Activated B cell treated with CpG ODN at 0.5 μM for 24 hours (primary cell): ENCODE results near the gene CD84. TPM values are rescaled to one million over a fixed set of nuclear protein-coding genes. Genes with fewer than 3 reads are reported as not detected.
A peak's percentile ranks its signal among the peaks of the same experiment; 100 is the strongest.

Experiments used
- ATAC-seq: fragments of 200-7000 bp; cut with Tn5 transposase; one replicate; pipeline ENCODE4 v1.10.0; 2021; ENCODE audit warnings: low read depth, mild to moderate bottlenecking, moderate library complexity
- CTCF ChIA-PET: fragments of 350-600 bp; sonication (Branson Sonifier 250); formaldehyde crosslinking; loops from one replicate; lab custom pipeline; 2021; ENCODE audit warnings: antibody characterized with exemption; lab: Charles Lee
- POLR2A ChIA-PET: fragments of 350-600 bp; sonication (Branson Sonifier 250); formaldehyde crosslinking; loops from one replicate; lab custom pipeline; 2021; ENCODE audit warnings: antibody characterized with exemption; lab: Charles Lee
- DNase-seq: peaks from one replicate; pipeline ENCODE4 v3.0.0; 2022
- H3K27ac Mint-ChIP-seq: one replicate; pipeline ENCODE4 v1.8.0; 2020; ENCODE audit warnings: mixed read lengths
- H3K27me3 Mint-ChIP-seq: one replicate; pipeline ENCODE4 v1.8.0; 2021; ENCODE audit warnings: mixed read lengths
- H3K36me3 Mint-ChIP-seq: one replicate; pipeline ENCODE4 v1.8.0; 2021; ENCODE audit warnings: low read depth, mixed read lengths
- H3K4me1 Mint-ChIP-seq: one replicate; pipeline ENCODE4 v1.8.0; 2021; ENCODE audit warnings: mixed read lengths
- H3K4me3 Mint-ChIP-seq: one replicate; pipeline ENCODE4 v1.8.0; 2020; ENCODE audit warnings: mild to moderate bottlenecking, mixed read lengths
- H3K9me3 Mint-ChIP-seq: one replicate; pipeline ENCODE4 v1.8.0; 2020; ENCODE audit warnings: mixed read lengths
- CTCF ChIP-seq: fragments of 200-600 bp; IDR thresholded peaks from one replicate; pipeline ENCODE4 v1.8.0; 2022; ENCODE audit warnings: antibody characterized with exemption, mild to moderate bottlenecking
- intact Hi-C: fragments of 100-400 bp; cut with micrococcal nuclease; formaldehyde crosslinking; loops from one replicate; pipeline ENCODE4 v1.15.1; 2024
- total RNA-seq: library from RNA; stranded (reverse); gene quantifications from 2 replicates; pipeline ENCODE4 v1.2.3, GENCODE V29; 2022

The CD84 gene
- total RNA-seq, 1 donor from 2014 or later = 65.5 TPM

- H3K27me3 Mint-ChIP-seq = no peaks in the 10 kb centered on the region
- ChIA-PET CTCF (interaction anchor here (0.8 to 3.5 kb wide), 7 partner anchors 17 to 94 kb away, joined by 3 to 15 read pairs (median 4); no protein-coding TSS in a partner anchor), POLR2A (interaction anchor here (0.5 to 3.2 kb wide), 19 partner anchors 17 to 242 kb away, joined by 3 to 28 read pairs (median 3); partner anchors contain the start of gene SLAMF1)
- ATAC-seq (peak; percentile 69), DNase-seq (peak; percentile 36)
- intact Hi-C loops = loop anchor here (1.0 to 5.0 kb wide), 3 partner anchors 7 to 70 kb away; no protein-coding TSS in a partner anchor
- H3K4me3 Mint-ChIP-seq = peak within 1 kb of the TSS; percentile 97
- H3K27ac Mint-ChIP-seq = peak within 1 kb of the TSS; percentile 95
- H3K4me1 Mint-ChIP-seq = peaks cover 73% of the 10 kb centered on the region
- TF ChIP-seq CTCF = no peak
- peaks cover 29% of the 10 kb centered on the region for H3K36me3 Mint-ChIP-seq
- H3K9me3 Mint-ChIP-seq = peaks cover 7% of the 10 kb centered on the region
These were observed 56.5 kb downstream of the CD84 start, which contains the start of gene SLAMF6 for GRCh38 chr1:160522622-160523345. TSS of gene SLAMF6 (minus strand) at chr1:160523255. CDS start at chr1:160523192, 63 bp downstream.

GRCh38 chr1:160522136-160522535 lies 57.2 kb downstream of the CD84 start:
- Mint-ChIP-seq H3K27ac (peak overlapping the region; percentile 95), H3K4me1 (peaks cover 77% of the 10 kb centered on the region), H3K36me3 (peaks cover 32% of the 10 kb centered on the region), H3K9me3 (peaks cover 7% of the 10 kb centered on the region), H3K4me3 (peak overlapping the region; percentile 97), H3K27me3 (no peaks in the 10 kb centered on the region)
- ChIA-PET POLR2A (interaction anchor here (0.5 to 3.2 kb wide), 16 partner anchors 18 to 125 kb away, joined by 3 to 28 read pairs (median 3); partner anchors contain the start of gene SLAMF1), CTCF (interaction anchor here (1.1 to 3.5 kb wide), 6 partner anchors 18 to 93 kb away, joined by 3 to 15 read pairs (median 5); no protein-coding TSS in a partner anchor)
- intact Hi-C loops = loop anchor here (5.0 kb wide), 1 partner anchor 70 kb away; no protein-coding TSS in a partner anchor
- DNase-seq (no peak), ATAC-seq (peak; percentile 23)
- no peak for TF ChIP-seq CTCF

- ChIA-PET POLR2A (interaction anchor here (0.6 to 3.2 kb wide), 12 partner anchors 12 to 92 kb away, joined by 3 to 28 read pairs (median 4); no protein-coding TSS in a partner anchor), CTCF (interaction anchor here (1.1 to 3.5 kb wide), 3 partner anchors 23 to 93 kb away, joined by 5 to 15 read pairs (median 6); no protein-coding TSS in a partner anchor)
- DNase-seq (no peak), ATAC-seq (no peak)
- peaks cover 7% of the 10 kb centered on the region for H3K9me3 Mint-ChIP-seq
- intact Hi-C loops = loop anchor here (2.0 to 5.0 kb wide), 3 partner anchors 21 to 69 kb away; no protein-coding TSS in a partner anchor
- peak overlapping the region; percentile 97 for H3K4me3 Mint-ChIP-seq
- no peak for TF ChIP-seq CTCF
- peaks cover 83% of the 10 kb centered on the region for H3K4me1 Mint-ChIP-seq
- H3K36me3 Mint-ChIP-seq = peaks cover 37% of the 10 kb centered on the region
- peak overlapping the region; percentile 95 for H3K27ac Mint-ChIP-seq
- no peaks in the 10 kb centered on the region for H3K27me3 Mint-ChIP-seq
These were observed 57.7 kb downstream of the CD84 start for GRCh38 chr1:160521554-160521953.

GRCh38 chr1:160520999-160521398 lies 58.3 kb downstream of the CD84 start:
- no peak for TF ChIP-seq CTCF

More at GRCh38 chr1:160520999-160521398, 58.3 kb downstream of the CD84 start:
- peaks cover 89% of the 10 kb centered on the region for H3K4me1 Mint-ChIP-seq
- H3K9me3 Mint-ChIP-seq = peaks cover 5% of the 10 kb centered on the region
- peaks cover 37% of the 10 kb centered on the region for H3K36me3 Mint-ChIP-seq
- H3K27me3 Mint-ChIP-seq = no peaks in the 10 kb centered on the region
- DNase-seq = no peak
- H3K27ac Mint-ChIP-seq = peak overlapping the region; percentile 95
- CTCF ChIA-PET = interaction anchor here (1.1 to 3.5 kb wide), 2 partner anchors 86 to 92 kb away, joined by 5 to 15 read pairs; no protein-coding TSS in a partner anchor
- POLR2A ChIA-PET = interaction anchor here (1.0 to 3.2 kb wide), 6 partner anchors 11 to 89 kb away, joined by 3 to 28 read pairs (median 4); no protein-coding TSS in a partner anchor
- peak; percentile 29 for ATAC-seq
- intact Hi-C loops = loop anchor here (1.0 to 5.0 kb wide), 4 partner anchors 20 to 89 kb away; no protein-coding TSS in a partner anchor
- peak overlapping the region; percentile 97 for H3K4me3 Mint-ChIP-seq
